Activated T-cell treated with anti-CD3 and anti-CD28 coated beads, Interleukin-2, amount 50 U/mL, for 1 hour (primary cell): ENCODE measurements around the gene ANAPC10.
A peak's percentile ranks its signal among the peaks of the same experiment; 100 is the strongest.
"Not testable (repeated sequence)": the region's sequence is repeated elsewhere in the genome, so short reads cannot be mapped to it uniquely, and the experiment has no call there.

Experiments used
- DNase-seq: peaks from one replicate; pipeline ENCODE4 v3.0.0-alpha.2; 2020

Gene ANAPC10

GRCh38 chr4:145097821-145098674 lies at the start of gene ANAPC10, which contains the start of gene ABCE1:
Gene ANAPC10 (minus strand): TSS chr4:145098196. CDS start chr4:145096099, 2,097 bp downstream.
Gene ABCE1 (plus strand): TSS chr4:145098311. CDS start chr4:145104413, 6,102 bp downstream.
- peak; percentile 90 for DNase-seq

- not testable (repeated sequence) for DNase-seq
Measured at GRCh38 chr4:145136219-145136618, 38.2 kb upstream of the ANAPC10 start.

GRCh38 chr4:145132511-145133098 lies 34.6 kb upstream of the ANAPC10 start:
- DNase-seq: no peak

GRCh38 chr4:145131848-145132247 lies 33.9 kb upstream of the ANAPC10 start:
- DNase-seq: no peak

- DNase-seq: no peak
Measured at GRCh38 chr4:145130788-145131399, 32.9 kb upstream of the ANAPC10 start.

GRCh38 chr4:145130130-145130529 lies 32.1 kb upstream of the ANAPC10 start:
- DNase-seq: no peak

GRCh38 chr4:145125396-145125795 lies 27.4 kb upstream of the ANAPC10 start:
- no peak for DNase-seq

GRCh38 chr4:145108128-145108527 lies 10.1 kb upstream of the ANAPC10 start:
- no peak for DNase-seq

GRCh38 chr4:145107126-145107525 lies 9.1 kb upstream of the ANAPC10 start:
- DNase-seq: no peak

GRCh38 chr4:145103496-145103895 lies 5.5 kb upstream of the ANAPC10 start:
- no peak for DNase-seq

GRCh38 chr4:145102619-145103018 lies 4.6 kb upstream of the ANAPC10 start:
- no peak for DNase-seq

- no peak for DNase-seq
Measured at GRCh38 chr4:145101091-145101490, 3.1 kb upstream of the ANAPC10 start.

- no peak for DNase-seq
Measured at GRCh38 chr4:145099653-145100052, 1.7 kb upstream of the ANAPC10 start.

- no peak for DNase-seq
Measured at GRCh38 chr4:145098675-145099037, 660 bp upstream of the ANAPC10 start.

- no peak for DNase-seq
Measured at GRCh38 chr4:145097331-145097820, 620 bp downstream of the ANAPC10 start.

GRCh38 chr4:145093638-145094037 lies 4.4 kb downstream of the ANAPC10 start:
- DNase-seq: no peak

GRCh38 chr4:145090380-145090779 lies 7.6 kb downstream of the ANAPC10 start:
- no peak for DNase-seq

- DNase-seq: no peak
Measured at GRCh38 chr4:145083891-145084605, 13.9 kb downstream of the ANAPC10 start.

- no peak for DNase-seq
Measured at GRCh38 chr4:145081756-145082155, 16.2 kb downstream of the ANAPC10 start.

- DNase-seq: no peak
Measured at GRCh38 chr4:145076469-145076855, 21.5 kb downstream of the ANAPC10 start.

GRCh38 chr4:145075742-145076468 lies 22.1 kb downstream of the ANAPC10 start:
- no peak for DNase-seq

GRCh38 chr4:145071560-145071959 lies 26.4 kb downstream of the ANAPC10 start:
- DNase-seq: no peak
